Psoas muscle (tissue), 8 donors: Measurements from ENCODE around the gene CEP85. TPM values are rescaled to one million over a fixed set of nuclear protein-coding genes. Genes with fewer than 3 reads are reported as not detected.

Experiments used
- ATAC-seq, 4 donors: fragments of 200-7000 bp; cut with Tn5 transposase; one replicate each; pipeline ENCODE4 v1.9.1; 2020; ENCODE audit warnings: moderate library complexity in 3 of 4, mild to moderate bottlenecking in 2 of 4
- DNase-seq, 2 donors: peaks; one replicate each; pipeline ENCODE4 v3.0.0-alpha.2; 2020
- H3K27ac ChIP-seq: fragments of 200-600 bp; one replicate; pipeline ENCODE4 v1.8.0; 2022
- H3K27me3 ChIP-seq, 3 donors: fragments of 200-600 bp in 1 of 3; one replicate each; pipeline versions ENCODE4 v1.6.1 to v1.8.0; 2013 to 2022; ENCODE audit warnings: low read length in 2 of 3, mild to moderate bottlenecking in 2 of 3, moderate library complexity in 1 of 3; ENCODE audit not compliant: insufficient read depth in 3 of 3
- H3K36me3 ChIP-seq, 2 donors: fragments of 200-600 bp in 1 of 2; one replicate each; pipeline versions ENCODE4 v1.6.1 to v1.8.0; 2013 to 2022; ENCODE audit warnings: low read depth in 1 of 2, mild to moderate bottlenecking in 1 of 2, moderate library complexity in 1 of 2; ENCODE audit not compliant: insufficient read depth in 1 of 2
- H3K4me1 ChIP-seq: fragments of 200-600 bp; one replicate; pipeline ENCODE4 v1.8.0; 2022
- H3K4me3 ChIP-seq: fragments of 200-600 bp; one replicate; pipeline ENCODE4 v1.8.0; 2022; ENCODE audit warnings: mild to moderate bottlenecking
- H3K9me3 ChIP-seq: fragments of 200-600 bp; one replicate; pipeline ENCODE4 v1.8.0; 2022
- CTCF ChIP-seq: fragments of 200-600 bp; IDR thresholded peaks from one replicate; pipeline ENCODE4 v1.8.0; 2022; ENCODE audit warnings: antibody characterized with exemption
- WGBS, 3 donors: extraction: QIAGEN DNeasy Blood & Tissue Kit; methylation state at CpG; one replicate each; pipeline versions ENCODE4 v1.1.6 to v1.1.7; 2013; 5-methylcytosine and 5-hydroxymethylcytosine counted together
- intact Hi-C, 2 donors: fragments of 100-400 bp; cut with DNase I; formaldehyde crosslinking; loops; one replicate each; pipeline versions ENCODE4 v1.11.0 to v1.14.2; 2022
- polyA plus RNA-seq, 3 donors: library from polyadenylated mRNA; stranded (reverse); fragments of 200-250 nt; gene quantifications; one replicate each; pipeline ENCODE4 v1.2.3, GENCODE V29; 2013
- total RNA-seq, 4 donors: library from RNA; stranded (reverse); fragmentation: NEBNext Ultra II Directional in 2 of 4; extraction: Animal tissue kit (Norgen Biotek cat#: 25700) in 2 of 4; gene quantifications; one replicate each; pipeline versions ENCODE4 v1.2.1 to v1.2.4, GENCODE V29; 2021 to 2023
- donor health status: healthy with polysubstance abuse.
- donor health status: DM: no; HTN: no; CAD: no; lungs with moderate emphysema.
- donor health status: Bipolar disorder and iron deficiency.
- donor health status: healthy.
- donor health status: DM: yes; HTN: yes; CAD: no.
- donor health status: DM: no; HTN: no; CAD: no.
- donor health status: DM: no; HTN: no; CAD: no.
- donor health status: DM: yes; HTN: yes; CAD: no.

The CEP85 gene
- total and polyA plus RNA-seq, 7 donors, result 14.8 to 52.5 (median 24.2) TPM

- ATAC-seq, result no peak
- Histone ChIP-seq H3K9me3 (no peaks in the 10 kb centered on the region), H3K27ac (no peak overlapping the region), H3K36me3 (no peaks in the 10 kb centered on the region), H3K4me3 (no peak overlapping the region), H3K27me3 (peaks cover 0 to 3% (median 0%) of the 10 kb centered on the region in 3 donors), H3K4me1 (peaks cover 4% of the 10 kb centered on the region)
- intact Hi-C loops, result loop anchor here (5.0 to 10.0 kb wide), 3 partner anchors 155 to 217 kb away; partner anchors contain the start of genes C1orf232 (in 2 of the 2) and ZNF593 (in 2 of the 2)
- whole genome bisulfite sequencing, 3 donors, result 69 to 80% (median 71%) methylated on average over 10 of the region's 10 CpGs
- DNase-seq, result no peak
- TF ChIP-seq CTCF, result no peak
Observed at GRCh38 chr1:26322042-26322331, 88.0 kb downstream of the CEP85 start.

- 94 to 98% (median 96%) methylated on average over 2 of the region's 2 CpGs for WGBS, 3 donors
- Histone ChIP-seq H3K36me3 (no peaks in the 10 kb centered on the region), H3K4me1 (peaks cover 4% of the 10 kb centered on the region), H3K4me3 (no peak overlapping the region), H3K27ac (no peak overlapping the region), H3K27me3 (peaks cover 0 to 3% (median 0%) of the 10 kb centered on the region in 3 donors), H3K9me3 (no peaks in the 10 kb centered on the region)
- intact Hi-C loops, result loop anchor here (5.0 to 10.0 kb wide), 3 partner anchors 156 to 219 kb away; partner anchors contain the start of genes C1orf232 (in 2 of the 2) and ZNF593 (in 2 of the 2)
- ATAC-seq (no peak), DNase-seq (no peak)
- TF ChIP-seq CTCF, result no peak
Observed at GRCh38 chr1:26323382-26323781, 89.4 kb downstream of the CEP85 start.

GRCh38 chr1:26324550-26324949 lies 90.5 kb downstream of the CEP85 start:
- Histone ChIP-seq H3K27me3 (peaks cover 0 to 3% (median 0%) of the 10 kb centered on the region in 3 donors), H3K9me3 (no peaks in the 10 kb centered on the region), H3K27ac (no peak overlapping the region), H3K4me3 (no peak overlapping the region), H3K4me1 (peaks cover 4% of the 10 kb centered on the region), H3K36me3 (no peaks in the 10 kb centered on the region)
- ATAC-seq, result no peak
- 74 to 83% (median 83%) methylated on average over 3 of the region's 3 CpGs for WGBS, 3 donors
- no peak for DNase-seq
- TF ChIP-seq CTCF, result no peak
- intact Hi-C loops, result loop anchor here (5.0 to 10.0 kb wide), 3 partner anchors 157 to 220 kb away; partner anchors contain the start of genes C1orf232 (in 2 of the 2) and ZNF593 (in 2 of the 2)

- H3K27me3 ChIP-seq, result peaks cover 0 to 5% (median 0%) of the 10 kb centered on the region in 3 donors
- H3K27ac ChIP-seq, result no peak overlapping the region
- intact Hi-C loops, result loop anchor here (10.0 kb wide), 2 partner anchors 163 to 223 kb away; partner anchors contain the start of genes C1orf232 (in 1 of the 2) and ZNF593 (in 1 of the 2)
- no peaks in the 10 kb centered on the region for H3K36me3 ChIP-seq
- H3K4me3 ChIP-seq, result no peak overlapping the region
- peaks cover 7% of the 10 kb centered on the region for H3K4me1 ChIP-seq
- no peaks in the 10 kb centered on the region for H3K9me3 ChIP-seq
- no peak for TF ChIP-seq CTCF
- no peak for ATAC-seq
- DNase-seq, result no peak
- WGBS, 3 donors, result 70 to 76% (median 71%) methylated on average over 8 of the region's 8 CpGs
Observed at GRCh38 chr1:26327956-26328362, 94.0 kb downstream of the CEP85 start.

Other genes starting within 250 kb of the CEP85 start
- gene PAFAH2, start 236.1 kb upstream of the CEP85 start, total RNA-seq, result 10 to 100 TPM in 3 of 4 donors, 1 to 10 TPM in 1; 5.5 to 15.8 (median 13.3) TPM
- gene PAFAH2, start 236.1 kb upstream of the CEP85 start, polyA plus RNA-seq, result 10 to 100 TPM in 1 of 3 donors, 1 to 10 TPM in 2; 5.1 to 30.1 (median 8.8) TPM
- gene EXTL1, start 212.4 kb upstream of the CEP85 start, total RNA-seq, result 1 to 10 TPM in 3 of 4 donors, under 1 TPM in 1; 0.39 to 4.6 (median 2.1) TPM
- gene EXTL1, start 212.4 kb upstream of the CEP85 start, polyA plus RNA-seq, result 1 to 10 TPM in 1 of 3 donors, under 1 TPM in 2; 0.61 to 1.1 (median 0.90) TPM
- 1 to 10 TPM in 3 of 4 donors, under 1 TPM in 1; 0.32 to 7.8 (median 4.2) TPM for gene SLC30A2, start 188.1 kb upstream of the CEP85 start, total RNA-seq
- 1 to 10 TPM in 1 of 3 donors, under 1 TPM in 2; 0.21 to 1.2 (median 0.70) TPM for gene SLC30A2, start 188.1 kb upstream of the CEP85 start, polyA plus RNA-seq
- 1,000 to 10,000 TPM in 1 of 4 donors, 100 to 1,000 TPM in 2, 10 to 100 TPM in 1; 74.2 to 2,937 (median 350) TPM for gene TRIM63, start 166.6 kb upstream of the CEP85 start, total RNA-seq
- gene TRIM63, start 166.6 kb upstream of the CEP85 start, polyA plus RNA-seq, result 1,000 to 10,000 TPM in 2 of 3 donors, 100 to 1,000 TPM in 1; 369 to 2,799 (median 1,951) TPM
- gene PDIK1L, start 122.4 kb upstream of the CEP85 start, total RNA-seq, result 1 to 10 TPM; 3.1 to 7.0 (median 5.3) TPM
- gene PDIK1L, start 122.4 kb upstream of the CEP85 start, polyA plus RNA-seq, result 1 to 10 TPM; 1.4 to 5.8 (median 2.4) TPM
- 1 to 10 TPM; 1.2 to 2.9 (median 1.3) TPM for gene FAM110D, start 75.1 kb upstream of the CEP85 start, total RNA-seq
- 1 to 10 TPM; 1.4 to 1.7 (median 1.7) TPM for gene FAM110D, start 75.1 kb upstream of the CEP85 start, polyA plus RNA-seq
- gene C1orf232, start 65.2 kb upstream of the CEP85 start, total RNA-seq, result not detected
- gene C1orf232, start 65.2 kb upstream of the CEP85 start, polyA plus RNA-seq, result not detected
- gene ZNF593, start 64.3 kb upstream of the CEP85 start, total RNA-seq, result 100 to 1,000 TPM in 1 of 4 donors, 10 to 100 TPM in 3; 75.2 to 116 (median 78.3) TPM
- 100 to 1,000 TPM in 2 of 3 donors, 10 to 100 TPM in 1; 65.7 to 236 (median 162) TPM for gene ZNF593, start 64.3 kb upstream of the CEP85 start, polyA plus RNA-seq
- 1 to 10 TPM; 1.6 to 4.2 (median 2.9) TPM for gene ZNF593OS, start 62.4 kb upstream of the CEP85 start, total RNA-seq
- under 1 TPM; 0.16 to 0.70 (median 0.44) TPM for gene ZNF593OS, start 62.4 kb upstream of the CEP85 start, polyA plus RNA-seq
- 10 to 100 TPM; 54.8 to 90.4 (median 73.0) TPM for gene CNKSR1, start 56.7 kb upstream of the CEP85 start, total RNA-seq
- gene CNKSR1, start 56.7 kb upstream of the CEP85 start, polyA plus RNA-seq, result 10 to 100 TPM; 11.0 to 45.3 (median 24.5) TPM
- under 1 TPM in 1 of 4 donors, not detected in 3; 0.24 TPM for gene CATSPER4, start 43.6 kb upstream of the CEP85 start, total RNA-seq
- gene CATSPER4, start 43.6 kb upstream of the CEP85 start, polyA plus RNA-seq, result under 1 TPM in 1 of 3 donors, not detected in 2; 0.01 TPM
- gene SH3BGRL3, start 45.9 kb downstream of the CEP85 start, total RNA-seq, result 10 to 100 TPM; 21.4 to 30.6 (median 22.6) TPM
- 10 to 100 TPM; 10.9 to 78.1 (median 18.2) TPM for gene SH3BGRL3, start 45.9 kb downstream of the CEP85 start, polyA plus RNA-seq
- gene UBXN11, start 72.4 kb downstream of the CEP85 start, total RNA-seq, result 1 to 10 TPM; 3.5 to 7.0 (median 3.9) TPM
- gene UBXN11, start 72.4 kb downstream of the CEP85 start, polyA plus RNA-seq, result 1 to 10 TPM; 3.9 to 6.8 (median 5.8) TPM
- 1 to 10 TPM; 2.1 to 4.2 (median 4.1) TPM for gene CD52, start 83.8 kb downstream of the CEP85 start, total RNA-seq
- 1 to 10 TPM; 2.9 to 3.9 (median 3.6) TPM for gene CD52, start 83.8 kb downstream of the CEP85 start, polyA plus RNA-seq
- 1 to 10 TPM in 1 of 4 donors, under 1 TPM in 1, not detected in 2; 0.56 to 2.9 TPM for gene CRYBG2, start 119.9 kb downstream of the CEP85 start, total RNA-seq
- under 1 TPM in 1 of 3 donors, not detected in 2; 0.01 TPM for gene CRYBG2, start 119.9 kb downstream of the CEP85 start, polyA plus RNA-seq
- gene ZNF683, start 138.6 kb downstream of the CEP85 start, total RNA-seq, result not detected
- under 1 TPM in 1 of 3 donors, not detected in 2; 0.06 TPM for gene ZNF683, start 138.6 kb downstream of the CEP85 start, polyA plus RNA-seq
- not detected for gene LIN28A, start 176.6 kb downstream of the CEP85 start, total RNA-seq
- gene LIN28A, start 176.6 kb downstream of the CEP85 start, polyA plus RNA-seq, result not detected
- gene DHDDS, start 198.1 kb downstream of the CEP85 start, total RNA-seq, result 10 to 100 TPM; 14.1 to 25.8 (median 21.4) TPM
- 10 to 100 TPM; 15.8 to 40.6 (median 23.3) TPM for gene DHDDS, start 198.1 kb downstream of the CEP85 start, polyA plus RNA-seq
- gene HMGN2, start 238.2 kb downstream of the CEP85 start, total RNA-seq, result 100 to 1,000 TPM in 3 of 4 donors, 10 to 100 TPM in 1; 95.4 to 157 (median 135) TPM
- gene HMGN2, start 238.2 kb downstream of the CEP85 start, polyA plus RNA-seq, result 100 to 1,000 TPM; 103 to 136 (median 128) TPM